H1 (cell line): Measurements from ENCODE around the gene TAF10. TPM values are rescaled to one million over a fixed set of nuclear protein-coding genes. Genes with fewer than 3 reads are reported as not detected.
A peak's percentile ranks its signal among the peaks of the same experiment; 100 is the strongest.

Experiments used
- CTCF ChIA-PET: fragments of 300-600 bp; sonication (Branson Sonifier 250); formaldehyde crosslinking; loops from one replicate; lab custom pipeline; 2021; ENCODE audit not compliant: partially characterized antibody; lab: Charles Lee
- POLR2A ChIA-PET: fragments of 300-600 bp; sonication (Branson Sonifier 250); formaldehyde crosslinking; loops from one replicate; lab custom pipeline; 2021; ENCODE audit warnings: inconsistent platforms; ENCODE audit not compliant: partially characterized antibody; lab: Charles Lee
- DNase-seq, 2 experiments: peaks; one replicate each; pipeline versions ENCODE4 v3.0.0 to v3.0.0-alpha.2; 2010 to 2022; ENCODE audit warnings: low spot score in 2 of 2, low read depth in 1 of 2, mixed read lengths in 1 of 2
- FAIRE-seq: peaks from 2 replicates; lab custom pipeline; 2011; peaks lifted over from hg19 to GRCh38; lab: Jason Lieb, UNC
- H2AFZ ChIP-seq: 2 replicates; pipeline ENCODE4 v1.8.1; 2012; ENCODE audit warnings: low read length, inconsistent platforms
- H2AK5ac ChIP-seq: 2 replicates; pipeline ENCODE4 v1.6.1; 2013; ENCODE audit warnings: low read depth, low read length
- H2BK120ac ChIP-seq: replicated peaks from 2 replicates; pipeline ENCODE3; 2013; ENCODE audit warnings: low read depth, low read length, inconsistent platforms
- H2BK12ac ChIP-seq: 2 replicates; pipeline ENCODE4 v1.6.1; 2013; ENCODE audit warnings: low read depth, low read length
- H2BK15ac ChIP-seq: 2 replicates; pipeline ENCODE4 v1.6.1; 2013; ENCODE audit warnings: low read length
- H2BK20ac ChIP-seq: 2 replicates; pipeline ENCODE4 v1.6.1; 2013; ENCODE audit warnings: low read length
- H2BK5ac ChIP-seq: 2 replicates; pipeline ENCODE4 v1.6.1; 2013; ENCODE audit warnings: low read depth, low read length
- H3K14ac ChIP-seq: 2 replicates; pipeline ENCODE4 v1.6.1; 2013; ENCODE audit warnings: inconsistent platforms; ENCODE audit not compliant: insufficient read length
- H3K18ac ChIP-seq: 2 replicates; pipeline ENCODE4 v1.6.1; 2013; ENCODE audit warnings: low read length; ENCODE audit errors: extremely low read depth
- H3K23ac ChIP-seq: 2 replicates; pipeline ENCODE4 v1.6.1; 2013; ENCODE audit warnings: inconsistent platforms; ENCODE audit not compliant: insufficient read length
- H3K23me2 ChIP-seq: 2 replicates; pipeline ENCODE4 v1.6.1; 2013; ENCODE audit warnings: low read depth, low read length
- H3K27ac ChIP-seq: 2 replicates; pipeline ENCODE4 v1.6.1; 2011; ENCODE audit warnings: low read depth, low read length, inconsistent platforms
- H3K27me3 ChIP-seq, 4 experiments: replicated peaks in 1 of 4; 1 replicate in 1 of 4; 2 replicates in 3 of 4; pipeline versions ENCODE4 v1.6.1 to v1.8.1; 2011 to 2013; ENCODE audit warnings: low read length in 3 of 4, mild to moderate bottlenecking in 3 of 4, inconsistent platforms in 2 of 4, mixed read lengths in 2 of 4, moderate library complexity in 1 of 4; ENCODE audit not compliant: control insufficient read depth in 3 of 4, insufficient read depth in 3 of 4; ENCODE audit errors: extremely low read depth in 1 of 4
- H3K36me3 ChIP-seq, 4 experiments: 2 replicates each; pipeline versions ENCODE4 v1.6.1 to v1.8.1; 2011 to 2013; ENCODE audit warnings: mild to moderate bottlenecking in 4 of 4, low read length in 3 of 4, moderate library complexity in 2 of 4, control low read depth in 1 of 4, inconsistent platforms in 1 of 4; ENCODE audit not compliant: insufficient read depth in 4 of 4, control insufficient read depth in 2 of 4
- H3K4ac ChIP-seq: replicated peaks from 2 replicates; pipeline ENCODE3; 2013; ENCODE audit warnings: low read length, low read depth, mixed read lengths, inconsistent platforms; ENCODE audit not compliant: insufficient read length
- H3K4me1 ChIP-seq, 4 experiments: replicated peaks in 1 of 4; 1 replicate in 1 of 4; 2 replicates in 3 of 4; pipeline versions ENCODE4 v1.6.1 to v1.8.1; 2011 to 2013; ENCODE audit warnings: low read length in 3 of 4, inconsistent platforms in 2 of 4, mixed read lengths in 1 of 4; ENCODE audit not compliant: insufficient read depth in 4 of 4, control insufficient read depth in 3 of 4
- H3K4me2 ChIP-seq, 2 experiments: 2 replicates each; pipeline versions ENCODE4 v1.6.1 to v1.8.1; 2011 to 2013; ENCODE audit warnings: low read depth in 2 of 2, low read length in 2 of 2, control low read depth in 1 of 2, inconsistent platforms in 1 of 2, mild to moderate bottlenecking in 1 of 2; ENCODE audit not compliant: insufficient read depth in 1 of 2
- H3K4me3 ChIP-seq, 4 experiments: fragments of 200-600, 300-600 bp in 1 of 4; sonication (generic), shearing (Covaris generic), sonication (Bioruptor Twin) in 1 of 4; 2 replicates each; pipeline versions ENCODE4 v1.5.1 to v1.8.1; 2011 to 2016; ENCODE audit warnings: low read length in 4 of 4, low read depth in 3 of 4, control low read depth in 2 of 4, inconsistent platforms in 2 of 4, mild to moderate bottlenecking in 2 of 4, mixed read lengths in 1 of 4, moderate library complexity in 1 of 4; ENCODE audit not compliant: insufficient read depth in 2 of 4; ENCODE audit errors: extremely low read depth in 1 of 4
- H3K56ac ChIP-seq: replicated peaks from 2 replicates; pipeline ENCODE3; 2013; ENCODE audit warnings: low read depth, mild to moderate bottlenecking, mixed read lengths, low read length, inconsistent platforms; ENCODE audit not compliant: insufficient read length
- H3K79me1 ChIP-seq: 2 replicates; pipeline ENCODE4 v1.6.1; 2013; ENCODE audit warnings: low read depth, low read length, control low read depth
- H3K79me2 ChIP-seq, 2 experiments: 2 replicates each; pipeline versions ENCODE4 v1.6.1 to v1.8.1; 2012 to 2013; ENCODE audit warnings: low read length in 2 of 2, mild to moderate bottlenecking in 2 of 2, inconsistent platforms in 1 of 2; ENCODE audit not compliant: insufficient read depth in 2 of 2, control insufficient read depth in 1 of 2
- H3K9ac ChIP-seq, 4 experiments: replicated peaks in 1 of 4; 1 replicate in 1 of 4; 2 replicates in 3 of 4; pipeline versions ENCODE4 v1.6.1 to v1.8.1; 2011 to 2013; ENCODE audit warnings: low read depth in 3 of 4, low read length in 3 of 4, control low read depth in 2 of 4, mild to moderate bottlenecking in 2 of 4, moderate library complexity in 2 of 4, inconsistent platforms in 1 of 4; ENCODE audit errors: extremely low read depth in 1 of 4
- H3K9me3 ChIP-seq, 2 experiments: 2 replicates each; pipeline versions ENCODE4 v1.6.1 to v1.8.1; 2012 to 2013; ENCODE audit warnings: mild to moderate bottlenecking in 2 of 2, moderate library complexity in 2 of 2, control low read depth in 1 of 2, inconsistent platforms in 1 of 2, low read depth in 1 of 2, low read length in 1 of 2, mixed read lengths in 1 of 2; ENCODE audit not compliant: insufficient read depth in 2 of 2
- H4K20me1 ChIP-seq, 2 experiments: replicated peaks in 1 of 2; 2 replicates each; pipeline versions ENCODE3 to v1.8.1; 2011 to 2013; ENCODE audit warnings: inconsistent platforms in 2 of 2, low read length in 2 of 2, mild to moderate bottlenecking in 1 of 2; ENCODE audit not compliant: insufficient read depth in 2 of 2, control insufficient read depth in 1 of 2
- H4K5ac ChIP-seq: 2 replicates; pipeline ENCODE4 v1.6.1; 2013; ENCODE audit warnings: low read length, low read depth, mixed read lengths, inconsistent platforms; ENCODE audit not compliant: insufficient read length
- H4K8ac ChIP-seq: 2 replicates; pipeline ENCODE4 v1.8.0; 2013; ENCODE audit warnings: mild to moderate bottlenecking, moderate library complexity, low read length, inconsistent platforms; ENCODE audit not compliant: insufficient read depth; ENCODE audit errors: extremely low read depth
- H4K91ac ChIP-seq: replicated peaks from 2 replicates; pipeline ENCODE3; 2013; ENCODE audit warnings: low read length, mixed read lengths, inconsistent platforms; ENCODE audit not compliant: insufficient read length
- ASH2L ChIP-seq: fragments of 200-600, 300-600 bp; sonication (generic); IDR thresholded peaks from one replicate; pipeline ENCODE4 v1.7.1; 2017; ENCODE audit warnings: low read length
- CBX5 ChIP-seq: fragments of 300-800, 300-1000 bp; sonication (generic); IDR thresholded peaks from 2 replicates; pipeline ENCODE4 v1.7.1; 2016; ENCODE audit warnings: antibody characterized with exemption, low read length, low read depth
- CBX8 ChIP-seq: fragments of 300-800, 300-1000 bp; sonication (generic); IDR thresholded peaks from 2 replicates; pipeline ENCODE4 v1.7.1; 2016; ENCODE audit warnings: low read depth, low read length, borderline replicate concordance
- NRF1 ChIP-seq: IDR thresholded peaks from 2 replicates; pipeline ENCODE4 v1.6.1; 2011; ENCODE audit warnings: mild to moderate bottlenecking, low read depth, low read length, improper control_type of control experiment
- POLR2A ChIP-seq, 2 experiments: IDR thresholded peaks; 1 replicate in 1 of 2; 2 replicates in 1 of 2; pipeline ENCODE4 v1.6.1; 2011; ENCODE audit warnings: low read depth in 2 of 2, low read length in 2 of 2, mild to moderate bottlenecking in 2 of 2; ENCODE audit errors: control extremely low read depth in 1 of 2
- SUZ12 ChIP-seq: fragments of 200-600 bp; sonication (generic); IDR thresholded peaks from 2 replicates; pipeline ENCODE4 v1.6.1; 2012; ENCODE audit warnings: mild to moderate bottlenecking, inconsistent platforms, low read length, moderate library complexity, mixed read lengths
- TBP ChIP-seq: IDR thresholded peaks from 2 replicates; pipeline ENCODE4 v1.6.1; 2011; ENCODE audit warnings: low read depth, low read length, improper control_type of control experiment
- polyA plus RNA-seq, 7 experiments: library from polyadenylated mRNA; depleted of rRNA in 3 of 7; stranded (reverse) in 5 of 7; unstranded in 2 of 7; fragments of >200 nt in 5 of 7; fragments of 200-250 nt in 2 of 7; gene quantifications; 1 replicate in 5 of 7; 2 replicates in 1 of 7; 4 replicates in 1 of 7; pipeline versions ENCODE4 v1.2.1 to v1.2.3, GENCODE V29; 2011 to 2013; ENCODE audit warnings: missing spikeins in 2 of 7, mixed read lengths in 2 of 7
- total RNA-seq: library from RNA; stranded (reverse); fragmentation: NEBNext Ultra II Directional; extraction: Animal tissue kit (Norgen Biotek cat#: 25700); gene quantifications from 2 replicates; pipeline ENCODE4 v1.2.1, GENCODE V29; 2021
- TF ChIP-seq, protein P1 (sequence below): IDR thresholded peaks from 2 replicates; pipeline ENCODE4 v1.6.1; 2011; ENCODE audit warnings: low read length, improper control_type of control experiment
- TF ChIP-seq, protein P2 (sequence below): IDR thresholded peaks from 2 replicates; pipeline ENCODE4 v1.6.1; 2012; ENCODE audit warnings: low read length, inconsistent platforms
- TF ChIP-seq, protein P3 (sequence below): IDR thresholded peaks from 2 replicates; pipeline ENCODE4 v1.6.1; 2012; ENCODE audit warnings: inconsistent platforms

The TAF10 gene
- total and polyA plus RNA-seq, 2 of the 8 experiments (the other 6 are each of a cell fraction or from before 2014, with no cell fraction given): 128 to 213 TPM

DNA sequence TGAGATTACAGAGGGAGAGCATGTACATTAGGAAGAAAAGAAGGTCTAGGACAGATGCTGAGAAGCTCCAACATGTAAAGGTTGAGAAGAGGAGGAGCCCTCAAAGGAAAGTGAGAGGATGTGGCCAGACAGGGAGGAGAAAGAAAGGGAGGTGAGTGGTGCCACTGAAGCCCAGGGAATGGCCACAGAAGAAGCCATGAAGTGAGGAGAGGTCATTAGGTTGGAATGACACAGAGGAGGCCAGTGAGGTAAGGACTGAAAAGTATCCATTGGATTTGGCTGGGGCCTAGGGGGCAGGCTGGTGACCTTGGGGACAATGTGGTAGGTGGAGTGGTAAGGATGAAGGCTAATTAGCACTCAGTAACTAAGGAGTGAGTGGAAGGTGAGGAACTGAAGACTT is 46.6 kb upstream of the TAF10 start:
- no peak overlapping the region for H3K23ac ChIP-seq
- H2BK12ac ChIP-seq: no peak overlapping the region
- POLR2A ChIA-PET: interaction anchor here (1.2 to 1.4 kb wide), 2 partner anchors 8 to 40 kb away, joined by 3 read pairs; partner anchors contain the start of gene TPP1

More for the DNA sequence above, 46.6 kb upstream of the TAF10 start:
- peak overlapping the region; percentile 1 for H2BK15ac ChIP-seq
- no peak overlapping the region for H3K56ac ChIP-seq
- H3K18ac ChIP-seq: no peak overlapping the region
- no peak overlapping the region for H3K14ac ChIP-seq
- H3K9me3 ChIP-seq: no peaks in the 10 kb centered on the region
- no peak overlapping the region for H2BK5ac ChIP-seq
- CTCF ChIA-PET: interaction anchor here (0.9 to 4.9 kb wide), 7 partner anchors 9 to 296 kb away, joined by 3 to 36 read pairs (median 4); no protein-coding TSS in a partner anchor
- peak in 1 of 2 experiments; percentile 7 for DNase-seq
- no peak overlapping the region for H4K91ac ChIP-seq
- FAIRE-seq: no peak
- no peaks in the 10 kb centered on the region for H3K79me2 ChIP-seq
- H4K8ac ChIP-seq: no peak overlapping the region
- H3K27me3 ChIP-seq: peaks cover 1 to 34% (median 30%) of the 10 kb centered on the region in 4 experiments
- no peak overlapping the region for H2AK5ac ChIP-seq
- H2BK20ac ChIP-seq: no peak overlapping the region
- H3K27ac ChIP-seq: no peak overlapping the region
- no peak overlapping the region for H3K4me3 ChIP-seq
- H4K5ac ChIP-seq: no peak overlapping the region
- peaks cover 0 to 1% of the 10 kb centered on the region in 2 experiments for H4K20me1 ChIP-seq
- no peak overlapping the region for H3K9ac ChIP-seq
- H2AFZ ChIP-seq: no peak overlapping the region
- H2BK120ac ChIP-seq: no peak overlapping the region
- H3K4ac ChIP-seq: no peak overlapping the region
- peaks cover 9% of the 10 kb centered on the region for H3K23me2 ChIP-seq
- TF ChIP-seq CBX5: no peak
- TF ChIP-seq ASH2L: no peak
- TF ChIP-seq POLR2A (IDR thresholded peaks at IDR 0.05; ENCODE audit: control extremely low read depth in 1 of 2, low read depth in 2 of 2, low read length in 2 of 2): no peak
- TF ChIP-seq TBP: no peak
- TF ChIP-seq, protein P1, sequence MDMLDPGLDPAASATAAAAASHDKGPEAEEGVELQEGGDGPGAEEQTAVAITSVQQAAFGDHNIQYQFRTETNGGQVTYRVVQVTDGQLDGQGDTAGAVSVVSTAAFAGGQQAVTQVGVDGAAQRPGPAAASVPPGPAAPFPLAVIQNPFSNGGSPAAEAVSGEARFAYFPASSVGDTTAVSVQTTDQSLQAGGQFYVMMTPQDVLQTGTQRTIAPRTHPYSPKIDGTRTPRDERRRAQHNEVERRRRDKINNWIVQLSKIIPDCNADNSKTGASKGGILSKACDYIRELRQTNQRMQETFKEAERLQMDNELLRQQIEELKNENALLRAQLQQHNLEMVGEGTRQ: no peak
- TF ChIP-seq, protein P2, sequence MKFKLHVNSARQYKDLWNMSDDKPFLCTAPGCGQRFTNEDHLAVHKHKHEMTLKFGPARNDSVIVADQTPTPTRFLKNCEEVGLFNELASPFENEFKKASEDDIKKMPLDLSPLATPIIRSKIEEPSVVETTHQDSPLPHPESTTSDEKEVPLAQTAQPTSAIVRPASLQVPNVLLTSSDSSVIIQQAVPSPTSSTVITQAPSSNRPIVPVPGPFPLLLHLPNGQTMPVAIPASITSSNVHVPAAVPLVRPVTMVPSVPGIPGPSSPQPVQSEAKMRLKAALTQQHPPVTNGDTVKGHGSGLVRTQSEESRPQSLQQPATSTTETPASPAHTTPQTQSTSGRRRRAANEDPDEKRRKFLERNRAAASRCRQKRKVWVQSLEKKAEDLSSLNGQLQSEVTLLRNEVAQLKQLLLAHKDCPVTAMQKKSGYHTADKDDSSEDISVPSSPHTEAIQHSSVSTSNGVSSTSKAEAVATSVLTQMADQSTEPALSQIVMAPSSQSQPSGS: no peak
- TF ChIP-seq SUZ12: no peak
- TF ChIP-seq NRF1: no peak
- no peak for TF ChIP-seq CBX8
- TF ChIP-seq, protein P3, sequence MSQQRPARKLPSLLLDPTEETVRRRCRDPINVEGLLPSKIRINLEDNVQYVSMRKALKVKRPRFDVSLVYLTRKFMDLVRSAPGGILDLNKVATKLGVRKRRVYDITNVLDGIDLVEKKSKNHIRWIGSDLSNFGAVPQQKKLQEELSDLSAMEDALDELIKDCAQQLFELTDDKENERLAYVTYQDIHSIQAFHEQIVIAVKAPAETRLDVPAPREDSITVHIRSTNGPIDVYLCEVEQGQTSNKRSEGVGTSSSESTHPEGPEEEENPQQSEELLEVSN: no peak
- H3K4me1 ChIP-seq: peaks cover 0 to 7% (median 6%) of the 10 kb centered on the region in 4 experiments; a peak in 4 of 7 replicates
- no peaks in the 10 kb centered on the region for H3K79me1 ChIP-seq
- no peak overlapping the region for H3K4me2 ChIP-seq
- H3K36me3 ChIP-seq: no peaks in the 10 kb centered on the region
